SK-N-SH treated with all-trans-retinoic acid at 6 μM for 48 hours (cell line): ENCODE measurements around the gene TLR3.
A peak's percentile ranks its signal among the peaks of the same experiment; 100 is the strongest.

Source experiments
- ATAC-seq: fragments of 200-7000 bp; cut with Tn5 transposase; 3 replicates; pipeline ENCODE4 v1.9.1; 2020; ENCODE audit warnings: mild to moderate bottlenecking, moderate library complexity
- BACH2 ChIP-seq: fragments of 250-450 bp; sonication (Bioruptor Pico); IDR thresholded peaks from 2 replicates; pipeline ENCODE4 v1.9.0; 2021; ENCODE audit warnings: mild to moderate bottlenecking, borderline replicate concordance
- CSRNP3 ChIP-seq: fragments of 250-450 bp; sonication (Bioruptor Pico); IDR thresholded peaks from 2 replicates; pipeline ENCODE4 v1.5.1; 2021; ENCODE audit warnings: mild to moderate bottlenecking, moderate library complexity
- GLIS3 ChIP-seq: fragments of 250-450 bp; sonication (Bioruptor Pico); IDR thresholded peaks from 2 replicates; pipeline ENCODE4 v1.5.0; 2020; ENCODE audit warnings: mild to moderate bottlenecking, moderate library complexity
- OSR1 ChIP-seq: fragments of 250-450 bp; sonication (Bioruptor Pico); IDR thresholded peaks from 2 replicates; pipeline ENCODE4 v1.8.0; 2022; ENCODE audit warnings: moderate library complexity, mild to moderate bottlenecking, inconsistent platforms
- PPARA ChIP-seq: fragments of 250-450 bp; sonication (Bioruptor Pico); IDR thresholded peaks from 2 replicates; pipeline ENCODE4 v1.5.0; 2020; ENCODE audit warnings: mild to moderate bottlenecking, borderline replicate concordance
- TCF4 ChIP-seq: fragments of 250-450 bp; sonication (Bioruptor Pico); IDR thresholded peaks from 2 replicates; pipeline ENCODE4 v1.8.0; 2021; ENCODE audit warnings: mild to moderate bottlenecking, moderate library complexity, borderline replicate concordance
- TOX ChIP-seq: fragments of 250-450 bp; sonication (Bioruptor Pico); IDR thresholded peaks from 2 replicates; pipeline ENCODE4 v1.8.0; 2021; ENCODE audit warnings: mild to moderate bottlenecking, moderate library complexity, borderline replicate concordance
- TSHZ2 ChIP-seq: fragments of 250-450 bp; sonication (Bioruptor Pico); IDR thresholded peaks from 2 replicates; pipeline ENCODE4 v1.5.0; 2020; ENCODE audit warnings: mild to moderate bottlenecking, moderate library complexity
- ZC3H10 ChIP-seq: fragments of 250-450 bp; sonication (Bioruptor Pico); IDR thresholded peaks from 2 replicates; pipeline ENCODE4 v1.5.1; 2021; ENCODE audit warnings: mild to moderate bottlenecking, moderate library complexity
- ZFP3 ChIP-seq: fragments of 250-450 bp; sonication (Bioruptor Pico); IDR thresholded peaks from 2 replicates; pipeline ENCODE4 v1.5.0; 2020; ENCODE audit warnings: mild to moderate bottlenecking, moderate library complexity
- ZNF565 ChIP-seq: fragments of 450-650 bp; formaldehyde crosslinking; conservative IDR thresholded peaks from 2 replicates; pipeline ENCODE4 v1.5.0; 2020; ENCODE audit warnings: low read depth, mild to moderate bottlenecking, moderate library complexity
- ZNF70 ChIP-seq: fragments of 450-650 bp; formaldehyde crosslinking; IDR thresholded peaks from 2 replicates; pipeline ENCODE4 v1.5.0; 2020; ENCODE audit warnings: mild to moderate bottlenecking, moderate library complexity
- ZNF8 ChIP-seq: fragments of 450-650 bp; formaldehyde crosslinking; IDR thresholded peaks from 2 replicates; pipeline ENCODE4 v1.5.0; 2020; ENCODE audit warnings: mild to moderate bottlenecking, moderate library complexity
- TF ChIP-seq, protein P1 (sequence below): fragments of 250-450 bp; sonication (Bioruptor Pico); IDR thresholded peaks from 2 replicates; pipeline ENCODE4 v1.8.0; 2021; ENCODE audit warnings: low read depth, mild to moderate bottlenecking, moderate library complexity, borderline replicate concordance
- TF ChIP-seq, protein P2 (sequence below): fragments of 250-450 bp; sonication (Bioruptor Pico); IDR thresholded peaks from 2 replicates; pipeline ENCODE4 v1.5.1; 2020; ENCODE audit warnings: low read depth, mild to moderate bottlenecking, moderate library complexity

The TLR3 gene

GRCh38 chr4:186128842-186129241, 59.9 kb downstream of the TLR3 start:
- no peak for ATAC-seq

DNA sequence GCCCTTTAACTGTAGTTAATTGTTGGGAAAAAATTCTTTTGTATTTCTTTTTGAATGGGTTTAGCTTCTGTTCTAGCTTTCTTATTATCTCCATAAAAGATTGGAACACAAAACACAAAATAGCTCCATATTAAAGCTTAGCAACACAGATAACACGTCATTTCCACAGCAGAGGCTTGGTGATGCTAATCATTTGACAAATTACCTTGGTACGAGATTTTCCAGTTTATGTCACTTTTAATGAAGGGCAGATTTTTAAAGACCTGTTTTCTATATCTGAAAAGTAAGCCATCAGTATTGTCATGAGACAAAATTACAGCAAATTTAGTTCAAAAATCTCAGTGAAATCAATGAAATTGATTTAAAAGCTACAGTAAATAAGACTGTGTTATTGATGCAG, 63.0 kb downstream of the TLR3 start:
- TF ChIP-seq ZC3H10: no peak
- no peak for TF ChIP-seq CSRNP3 (CRISPR knock-in tag)
- TF ChIP-seq, protein P1, sequence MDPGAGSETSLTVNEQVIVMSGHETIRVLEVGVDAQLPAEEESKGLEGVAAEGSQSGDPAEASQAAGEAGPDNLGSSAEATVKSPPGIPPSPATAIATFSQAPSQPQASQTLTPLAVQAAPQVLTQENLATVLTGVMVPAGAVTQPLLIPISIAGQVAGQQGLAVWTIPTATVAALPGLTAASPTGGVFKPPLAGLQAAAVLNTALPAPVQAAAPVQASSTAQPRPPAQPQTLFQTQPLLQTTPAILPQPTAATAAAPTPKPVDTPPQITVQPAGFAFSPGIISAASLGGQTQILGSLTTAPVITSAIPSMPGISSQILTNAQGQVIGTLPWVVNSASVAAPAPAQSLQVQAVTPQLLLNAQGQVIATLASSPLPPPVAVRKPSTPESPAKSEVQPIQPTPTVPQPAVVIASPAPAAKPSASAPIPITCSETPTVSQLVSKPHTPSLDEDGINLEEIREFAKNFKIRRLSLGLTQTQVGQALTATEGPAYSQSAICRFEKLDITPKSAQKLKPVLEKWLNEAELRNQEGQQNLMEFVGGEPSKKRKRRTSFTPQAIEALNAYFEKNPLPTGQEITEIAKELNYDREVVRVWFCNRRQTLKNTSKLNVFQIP (CRISPR knock-in tag): no peak
- no peak for TF ChIP-seq ZNF70 (CRISPR knock-in tag)
- no peak for ATAC-seq

More at GRCh38 chr4:186128842-186129241, 59.9 kb downstream of the TLR3 start:
- TF ChIP-seq TOX (no peak), ZFP3 (CRISPR knock-in tag) (no peak), TSHZ2 (CRISPR knock-in tag) (no peak), GLIS3 (CRISPR knock-in tag) (no peak)
- TF ChIP-seq, protein P2, sequence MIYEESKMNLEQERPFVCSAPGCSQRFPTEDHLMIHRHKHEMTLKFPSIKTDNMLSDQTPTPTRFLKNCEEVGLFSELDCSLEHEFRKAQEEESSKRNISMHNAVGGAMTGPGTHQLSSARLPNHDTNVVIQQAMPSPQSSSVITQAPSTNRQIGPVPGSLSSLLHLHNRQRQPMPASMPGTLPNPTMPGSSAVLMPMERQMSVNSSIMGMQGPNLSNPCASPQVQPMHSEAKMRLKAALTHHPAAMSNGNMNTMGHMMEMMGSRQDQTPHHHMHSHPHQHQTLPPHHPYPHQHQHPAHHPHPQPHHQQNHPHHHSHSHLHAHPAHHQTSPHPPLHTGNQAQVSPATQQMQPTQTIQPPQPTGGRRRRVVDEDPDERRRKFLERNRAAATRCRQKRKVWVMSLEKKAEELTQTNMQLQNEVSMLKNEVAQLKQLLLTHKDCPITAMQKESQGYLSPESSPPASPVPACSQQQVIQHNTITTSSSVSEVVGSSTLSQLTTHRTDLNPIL (CRISPR knock-in tag): no peak

DNA sequence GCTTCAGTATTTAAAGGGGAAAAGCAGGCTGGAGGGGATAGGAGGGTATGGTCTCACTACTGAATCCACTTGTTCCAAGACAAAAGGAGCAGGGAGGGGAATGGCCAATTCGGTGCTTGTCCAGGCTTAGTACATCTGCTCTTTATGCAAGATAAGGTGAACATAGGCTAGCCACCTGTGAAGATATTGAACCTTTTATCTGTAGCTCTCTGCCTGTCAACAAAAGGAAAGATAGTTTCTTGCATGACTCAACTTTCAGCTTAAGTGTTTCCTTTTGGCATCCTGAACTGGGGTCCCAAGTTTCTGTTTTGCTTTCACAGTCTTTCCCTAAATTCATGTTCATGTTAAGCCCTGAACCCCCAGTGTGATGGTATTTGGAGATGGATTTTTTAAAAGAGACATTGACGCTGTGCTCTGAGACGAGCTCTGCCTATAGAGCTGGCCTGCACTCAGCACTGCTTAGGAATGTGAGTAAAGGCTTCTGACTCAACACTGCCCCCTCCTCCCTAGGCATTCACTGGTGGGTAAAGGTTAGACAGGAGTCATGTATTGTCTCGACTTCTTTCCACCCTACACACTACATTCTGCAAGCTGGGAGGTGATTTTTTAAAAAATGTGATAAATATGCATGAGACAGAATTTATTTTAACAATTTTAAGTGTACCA, 63.8 kb downstream of the TLR3 start:
- TF ChIP-seq TSHZ2 (CRISPR knock-in tag) (no peak), OSR1 (CRISPR knock-in tag) (no peak), TOX (no peak), ZNF565 (no peak), ZNF8 (CRISPR knock-in tag) (no peak), BACH2 (CRISPR knock-in tag) (no peak)
- peak; percentile 97 for ATAC-seq

DNA sequence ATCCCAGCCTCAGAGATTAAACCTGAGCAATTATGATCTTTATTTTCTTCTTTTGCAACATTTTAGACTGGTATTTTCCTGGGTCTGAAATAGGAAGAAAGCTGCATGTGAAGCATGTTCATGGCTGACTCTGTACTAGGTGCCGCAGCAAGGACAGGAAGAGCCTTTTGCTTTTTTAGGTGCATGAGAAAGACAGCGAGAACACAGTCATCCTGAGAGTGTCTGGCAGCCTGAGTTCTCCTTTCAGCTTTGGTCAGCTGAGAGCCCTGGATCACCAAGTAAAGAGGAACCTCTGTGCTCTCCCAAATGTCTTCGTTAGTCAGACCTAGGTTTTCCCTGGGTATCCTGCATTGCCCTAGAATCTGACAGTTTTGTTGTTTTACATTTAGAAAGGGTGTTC, 65.3 kb downstream of the TLR3 start:
- no peak for ATAC-seq
- TF ChIP-seq, protein P1 (CRISPR knock-in tag): no peak
- TF ChIP-seq ZNF565 (no peak), CSRNP3 (CRISPR knock-in tag) (no peak), TCF4 (CRISPR knock-in tag) (no peak), PPARA (no peak), ZC3H10 (no peak)
- TF ChIP-seq, all 23 proteins: peak for 0
